Measurements from ENCODE around the gene SPATA7.

GRCh38 chr14:88340357-88340756 is 45.1 kb upstream of the SPATA7 start:
- no peak for TF ChIP-seq FOXP2 (optimal IDR thresholded peaks at IDR 0.05; ENCODE audit: borderline replicate concordance, extremely low read depth, extremely low read length, insufficient read depth)
- TF ChIP-seq POLR2AphosphoS5 (IDR thresholded peaks at IDR 0.05; ENCODE audit: low read depth, low read length): no peak
- TF ChIP-seq, protein P1, sequence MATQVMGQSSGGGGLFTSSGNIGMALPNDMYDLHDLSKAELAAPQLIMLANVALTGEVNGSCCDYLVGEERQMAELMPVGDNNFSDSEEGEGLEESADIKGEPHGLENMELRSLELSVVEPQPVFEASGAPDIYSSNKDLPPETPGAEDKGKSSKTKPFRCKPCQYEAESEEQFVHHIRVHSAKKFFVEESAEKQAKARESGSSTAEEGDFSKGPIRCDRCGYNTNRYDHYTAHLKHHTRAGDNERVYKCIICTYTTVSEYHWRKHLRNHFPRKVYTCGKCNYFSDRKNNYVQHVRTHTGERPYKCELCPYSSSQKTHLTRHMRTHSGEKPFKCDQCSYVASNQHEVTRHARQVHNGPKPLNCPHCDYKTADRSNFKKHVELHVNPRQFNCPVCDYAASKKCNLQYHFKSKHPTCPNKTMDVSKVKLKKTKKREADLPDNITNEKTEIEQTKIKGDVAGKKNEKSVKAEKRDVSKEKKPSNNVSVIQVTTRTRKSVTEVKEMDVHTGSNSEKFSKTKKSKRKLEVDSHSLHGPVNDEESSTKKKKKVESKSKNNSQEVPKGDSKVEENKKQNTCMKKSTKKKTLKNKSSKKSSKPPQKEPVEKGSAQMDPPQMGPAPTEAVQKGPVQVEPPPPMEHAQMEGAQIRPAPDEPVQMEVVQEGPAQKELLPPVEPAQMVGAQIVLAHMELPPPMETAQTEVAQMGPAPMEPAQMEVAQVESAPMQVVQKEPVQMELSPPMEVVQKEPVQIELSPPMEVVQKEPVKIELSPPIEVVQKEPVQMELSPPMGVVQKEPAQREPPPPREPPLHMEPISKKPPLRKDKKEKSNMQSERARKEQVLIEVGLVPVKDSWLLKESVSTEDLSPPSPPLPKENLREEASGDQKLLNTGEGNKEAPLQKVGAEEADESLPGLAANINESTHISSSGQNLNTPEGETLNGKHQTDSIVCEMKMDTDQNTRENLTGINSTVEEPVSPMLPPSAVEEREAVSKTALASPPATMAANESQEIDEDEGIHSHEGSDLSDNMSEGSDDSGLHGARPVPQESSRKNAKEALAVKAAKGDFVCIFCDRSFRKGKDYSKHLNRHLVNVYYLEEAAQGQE (IDR thresholded peaks at IDR 0.05; ENCODE audit: insufficient read depth in 1 of 2, low read depth in 2 of 2, low read length in 2 of 2): no peak

Data from PFSK-1 (cell line).